ENCODE results near the gene CACNG5. TPM values are rescaled to one million over a fixed set of nuclear protein-coding genes. Genes with fewer than 3 reads are reported as not detected.

The CACNG5 gene
- total RNA-seq, 1 donor from 2014 or later = not detected

DNA sequence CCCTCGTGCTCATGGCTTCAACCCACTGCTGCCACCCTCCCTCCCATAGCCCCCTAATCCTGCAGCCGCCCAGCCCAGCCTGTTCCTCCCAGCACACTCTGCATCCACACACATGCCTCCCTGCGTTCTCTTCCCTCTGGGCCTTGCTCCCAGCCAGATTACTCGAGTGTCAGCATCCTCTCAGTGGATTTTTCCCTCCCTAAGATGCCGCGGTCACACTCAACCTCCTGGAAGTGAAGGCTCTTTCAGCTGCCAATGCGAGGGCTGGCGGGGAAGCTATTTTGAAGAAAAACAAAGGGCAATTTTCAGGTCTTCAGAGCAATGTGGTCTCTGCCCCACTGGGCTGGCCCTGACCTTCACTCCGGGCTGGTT is 23.2 kb upstream of the CACNG5 start:
- Histone ChIP-seq H3K4me3 (ENCODE audit: insufficient read depth, low read depth, low read length) (no peak overlapping the region), H3K9ac (ENCODE audit: low read length) (no peak overlapping the region), H3K36me3 (ENCODE audit: insufficient read depth, low read length) (no peaks in the 10 kb centered on the region), H4K20me1 (ENCODE audit: insufficient read depth, low read length) (peaks cover 3% of the 10 kb centered on the region), H3K9me3 (ENCODE audit: insufficient read depth, low read depth, low read length) (no peaks in the 10 kb centered on the region), H3K27me3 (ENCODE audit: insufficient read depth, low read length) (no peaks in the 10 kb centered on the region), H3K79me2 (ENCODE audit: insufficient read depth, low read length) (no peaks in the 10 kb centered on the region), H3K27ac (ENCODE audit: low read depth, low read length) (no peak overlapping the region), H3K4me1 (ENCODE audit: insufficient read depth, low read length) (no peaks in the 10 kb centered on the region), H3K4me2 (ENCODE audit: low read length) (no peak overlapping the region), H2AFZ (ENCODE audit: low read depth, low read length) (no peak overlapping the region)
- FAIRE-seq = no peak
- no peak overlapping the region for H3K27ac Mint-ChIP-seq (ENCODE audit: unreplicated experiment)
- no peak for DNase-seq (ENCODE audit: low read depth)
- H3K36me3 Mint-ChIP-seq (ENCODE audit: low read depth, unreplicated experiment) = no peaks in the 10 kb centered on the region
- no peak overlapping the region for H3K4me3 Mint-ChIP-seq (ENCODE audit: unreplicated experiment)
- no peak for TF ChIP-seq EZH2 (IDR thresholded peaks at IDR 0.05; ENCODE audit: insufficient read depth, low read length)
- TF ChIP-seq, protein P1, sequence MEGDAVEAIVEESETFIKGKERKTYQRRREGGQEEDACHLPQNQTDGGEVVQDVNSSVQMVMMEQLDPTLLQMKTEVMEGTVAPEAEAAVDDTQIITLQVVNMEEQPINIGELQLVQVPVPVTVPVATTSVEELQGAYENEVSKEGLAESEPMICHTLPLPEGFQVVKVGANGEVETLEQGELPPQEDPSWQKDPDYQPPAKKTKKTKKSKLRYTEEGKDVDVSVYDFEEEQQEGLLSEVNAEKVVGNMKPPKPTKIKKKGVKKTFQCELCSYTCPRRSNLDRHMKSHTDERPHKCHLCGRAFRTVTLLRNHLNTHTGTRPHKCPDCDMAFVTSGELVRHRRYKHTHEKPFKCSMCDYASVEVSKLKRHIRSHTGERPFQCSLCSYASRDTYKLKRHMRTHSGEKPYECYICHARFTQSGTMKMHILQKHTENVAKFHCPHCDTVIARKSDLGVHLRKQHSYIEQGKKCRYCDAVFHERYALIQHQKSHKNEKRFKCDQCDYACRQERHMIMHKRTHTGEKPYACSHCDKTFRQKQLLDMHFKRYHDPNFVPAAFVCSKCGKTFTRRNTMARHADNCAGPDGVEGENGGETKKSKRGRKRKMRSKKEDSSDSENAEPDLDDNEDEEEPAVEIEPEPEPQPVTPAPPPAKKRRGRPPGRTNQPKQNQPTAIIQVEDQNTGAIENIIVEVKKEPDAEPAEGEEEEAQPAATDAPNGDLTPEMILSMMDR (IDR thresholded peaks at IDR 0.05; ENCODE audit: insufficient read depth, low read depth, low read length) = no peak
- H3K9me3 Mint-ChIP-seq (ENCODE audit: unreplicated experiment) = peaks cover 3% of the 10 kb centered on the region
- peaks cover 20% of the 10 kb centered on the region for H3K27me3 Mint-ChIP-seq (ENCODE audit: low read depth, unreplicated experiment)
- H3K4me1 Mint-ChIP-seq (ENCODE audit: low read depth, unreplicated experiment) = no peaks in the 10 kb centered on the region

DNA sequence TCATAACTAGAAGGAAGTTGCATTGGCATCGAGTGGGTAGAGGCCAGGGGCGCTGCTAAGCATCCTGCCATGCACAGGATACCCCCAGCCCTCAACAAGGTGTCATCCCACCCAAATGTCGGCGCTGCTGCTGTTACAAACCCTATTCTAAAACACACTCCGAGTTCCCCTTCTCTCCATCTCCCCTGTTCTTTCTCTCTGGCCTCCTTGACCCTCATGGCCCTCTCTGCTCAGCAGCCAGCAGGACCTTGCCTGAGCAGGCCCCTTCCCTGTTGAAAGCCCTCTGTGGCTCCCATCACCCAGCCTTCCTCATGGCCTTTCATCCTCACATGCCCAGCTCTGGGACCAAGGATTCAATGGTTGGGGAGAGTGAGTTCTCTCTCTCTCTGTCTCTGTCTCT is 22.3 kb upstream of the CACNG5 start:
- no peak overlapping the region for H3K4me3 ChIP-seq (ENCODE audit: insufficient read depth, low read depth, low read length)
- no peaks in the 10 kb centered on the region for H3K36me3 Mint-ChIP-seq (ENCODE audit: low read depth, unreplicated experiment)

DNA sequence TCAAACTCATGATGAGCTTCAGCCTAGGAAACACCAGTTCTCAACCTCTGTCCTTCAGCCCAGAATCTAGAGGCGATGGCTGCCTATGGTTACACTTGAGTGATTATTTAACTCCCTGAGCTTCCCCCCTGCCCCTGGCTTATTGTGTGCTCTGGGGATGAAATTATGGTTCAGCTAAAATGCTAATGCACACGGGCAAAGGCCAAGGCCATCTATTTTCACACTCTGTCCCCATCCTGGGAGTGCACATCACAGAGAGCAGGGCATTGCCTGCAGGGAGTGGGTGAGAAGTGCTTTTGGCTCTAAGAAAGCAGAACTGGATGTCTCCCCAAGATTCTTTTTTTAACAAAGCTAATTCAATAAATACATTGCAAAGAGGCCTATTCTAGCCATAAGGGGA is 21.6 kb upstream of the CACNG5 start:
- no peaks in the 10 kb centered on the region for H3K4me1 Mint-ChIP-seq (ENCODE audit: low read depth, unreplicated experiment)

More for the DNA sequence above, 22.3 kb upstream of the CACNG5 start:
- DNase-seq (ENCODE audit: low read depth) (no peak), FAIRE-seq (no peak)
- Histone ChIP-seq H3K4me1 (ENCODE audit: insufficient read depth, low read length) (no peaks in the 10 kb centered on the region), H3K27me3 (ENCODE audit: insufficient read depth, low read length) (no peaks in the 10 kb centered on the region), H3K9me3 (ENCODE audit: insufficient read depth, low read depth, low read length) (no peaks in the 10 kb centered on the region), H3K36me3 (ENCODE audit: insufficient read depth, low read length) (no peaks in the 10 kb centered on the region), H3K9ac (ENCODE audit: low read length) (no peak overlapping the region), H3K79me2 (ENCODE audit: insufficient read depth, low read length) (no peaks in the 10 kb centered on the region), H3K27ac (ENCODE audit: low read depth, low read length) (no peak overlapping the region), H4K20me1 (ENCODE audit: insufficient read depth, low read length) (peaks cover under 1% of the 10 kb centered on the region), H2AFZ (ENCODE audit: low read depth, low read length) (no peak overlapping the region), H3K4me2 (ENCODE audit: low read length) (no peak overlapping the region)
- peaks cover 8% of the 10 kb centered on the region for H3K9me3 Mint-ChIP-seq (ENCODE audit: unreplicated experiment)
- no peak overlapping the region for H3K27ac Mint-ChIP-seq (ENCODE audit: unreplicated experiment)
- no peak for TF ChIP-seq EZH2 (IDR thresholded peaks at IDR 0.05; ENCODE audit: insufficient read depth, low read length)
- TF ChIP-seq, protein P1 (IDR thresholded peaks at IDR 0.05; ENCODE audit: insufficient read depth, low read depth, low read length) = no peak
- peaks cover 20% of the 10 kb centered on the region for H3K27me3 Mint-ChIP-seq (ENCODE audit: low read depth, unreplicated experiment)
- H3K4me1 Mint-ChIP-seq (ENCODE audit: low read depth, unreplicated experiment) = no peaks in the 10 kb centered on the region
- H3K4me3 Mint-ChIP-seq (ENCODE audit: unreplicated experiment) = no peak overlapping the region

More for the DNA sequence above, 21.6 kb upstream of the CACNG5 start:
- Histone ChIP-seq H3K4me1 (ENCODE audit: insufficient read depth, low read length) (no peaks in the 10 kb centered on the region), H3K4me2 (ENCODE audit: low read length) (no peak overlapping the region), H2AFZ (ENCODE audit: low read depth, low read length) (no peak overlapping the region), H3K36me3 (ENCODE audit: insufficient read depth, low read length) (no peaks in the 10 kb centered on the region), H3K9me3 (ENCODE audit: insufficient read depth, low read depth, low read length) (no peaks in the 10 kb centered on the region), H3K27me3 (ENCODE audit: insufficient read depth, low read length) (no peaks in the 10 kb centered on the region), H3K9ac (ENCODE audit: low read length) (no peak overlapping the region), H3K4me3 (ENCODE audit: insufficient read depth, low read depth, low read length) (no peak overlapping the region), H4K20me1 (ENCODE audit: insufficient read depth, low read length) (no peaks in the 10 kb centered on the region), H3K27ac (ENCODE audit: low read depth, low read length) (no peak overlapping the region), H3K79me2 (ENCODE audit: insufficient read depth, low read length) (no peaks in the 10 kb centered on the region)
- Mint-ChIP-seq H3K4me3 (ENCODE audit: unreplicated experiment) (no peak overlapping the region), H3K27me3 (ENCODE audit: low read depth, unreplicated experiment) (peaks cover 20% of the 10 kb centered on the region), H3K9me3 (ENCODE audit: unreplicated experiment) (peaks cover 14% of the 10 kb centered on the region), H3K36me3 (ENCODE audit: low read depth, unreplicated experiment) (no peaks in the 10 kb centered on the region), H3K27ac (ENCODE audit: unreplicated experiment) (no peak overlapping the region)
- DNase-seq (ENCODE audit: low read depth) (no peak), FAIRE-seq (no peak)
- TF ChIP-seq EZH2 (IDR thresholded peaks at IDR 0.05; ENCODE audit: insufficient read depth, low read length) = no peak
- TF ChIP-seq, protein P1 (IDR thresholded peaks at IDR 0.05; ENCODE audit: insufficient read depth, low read depth, low read length) = no peak

All from astrocyte (in vitro differentiated cells and primary cell).